Measurements from ENCODE around the gene PER3.

PER3 gene

DNA sequence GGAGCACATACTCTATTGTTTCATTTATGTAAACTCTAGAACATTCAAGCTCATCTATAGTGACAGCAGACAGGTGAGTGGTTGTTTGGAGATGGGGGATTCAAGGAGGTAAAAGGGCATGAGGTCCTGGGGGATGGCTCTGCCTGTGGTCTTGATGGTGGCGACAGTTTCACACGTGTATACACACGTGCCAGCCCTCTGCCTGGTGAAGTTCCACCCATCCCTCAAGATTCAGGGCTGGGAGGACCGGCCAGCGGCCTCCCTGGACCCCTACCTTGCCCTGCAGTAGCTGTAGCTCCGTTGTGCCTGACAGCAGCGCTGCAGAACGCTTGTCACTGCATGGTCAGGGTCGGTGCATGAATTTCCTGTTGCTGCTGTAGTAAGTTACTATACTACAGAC lies 107.7 kb downstream of the PER3 start:
- H3K4me3 ChIP-seq (ENCODE audit: low read length): no peak overlapping the region
- no peak for TF ChIP-seq CTCF (IDR thresholded peaks at IDR 0.05; ENCODE audit: insufficient read depth, low read depth, low read length, missing control alignments)
- no peak for DNase-seq (ENCODE audit: low read depth)

- DNase-seq (ENCODE audit: low read depth): no peak
- no peak for TF ChIP-seq CTCF (IDR thresholded peaks at IDR 0.05; ENCODE audit: insufficient read depth, low read depth, low read length, missing control alignments)
These were observed 109.6 kb downstream of the PER3 start for GRCh38 chr1:7893529-7894180.

More at GRCh38 chr1:7893529-7894180, 109.6 kb downstream of the PER3 start:
- no peak overlapping the region for H3K4me3 ChIP-seq (ENCODE audit: low read length)
